Measurements from ENCODE around the gene PLA2G2A. TPM values are rescaled to one million over a fixed set of nuclear protein-coding genes. Genes with fewer than 3 reads are reported as not detected.
"Not testable (repeated sequence)": the region's sequence is repeated elsewhere in the genome, so short reads cannot be mapped to it uniquely, and the experiment has no call there.

The PLA2G2A gene
- total and polyA plus RNA-seq, 7 donors, result 72.3 to 1,282 (median 158) TPM

- 0 to 98% methylated on average over 1 of the region's 1 CpG for WGBS, 2 donors
- DNase-seq, result no peak
- Histone ChIP-seq H3K27ac (no peak overlapping the region), H3K4me1 (no peaks in the 10 kb centered on the region), H3K4me3 (no peak overlapping the region), H3K9me3 (peaks cover 0 to 22% (median 8%) of the 10 kb centered on the region in 4 donors), H3K27me3 (no peaks in the 10 kb centered on the region), H3K36me3 (no peaks in the 10 kb centered on the region)
- intact Hi-C loops (cut with DNase I), result no loop called here
- no peak for TF ChIP-seq EP300 (IDR thresholded peaks at IDR 0.05)
- no peak for TF ChIP-seq POLR2A (IDR thresholded peaks at IDR 0.05)
- TF ChIP-seq POLR2AphosphoS5 (IDR thresholded peaks at IDR 0.05), result no peak
- TF ChIP-seq, protein P1, sequence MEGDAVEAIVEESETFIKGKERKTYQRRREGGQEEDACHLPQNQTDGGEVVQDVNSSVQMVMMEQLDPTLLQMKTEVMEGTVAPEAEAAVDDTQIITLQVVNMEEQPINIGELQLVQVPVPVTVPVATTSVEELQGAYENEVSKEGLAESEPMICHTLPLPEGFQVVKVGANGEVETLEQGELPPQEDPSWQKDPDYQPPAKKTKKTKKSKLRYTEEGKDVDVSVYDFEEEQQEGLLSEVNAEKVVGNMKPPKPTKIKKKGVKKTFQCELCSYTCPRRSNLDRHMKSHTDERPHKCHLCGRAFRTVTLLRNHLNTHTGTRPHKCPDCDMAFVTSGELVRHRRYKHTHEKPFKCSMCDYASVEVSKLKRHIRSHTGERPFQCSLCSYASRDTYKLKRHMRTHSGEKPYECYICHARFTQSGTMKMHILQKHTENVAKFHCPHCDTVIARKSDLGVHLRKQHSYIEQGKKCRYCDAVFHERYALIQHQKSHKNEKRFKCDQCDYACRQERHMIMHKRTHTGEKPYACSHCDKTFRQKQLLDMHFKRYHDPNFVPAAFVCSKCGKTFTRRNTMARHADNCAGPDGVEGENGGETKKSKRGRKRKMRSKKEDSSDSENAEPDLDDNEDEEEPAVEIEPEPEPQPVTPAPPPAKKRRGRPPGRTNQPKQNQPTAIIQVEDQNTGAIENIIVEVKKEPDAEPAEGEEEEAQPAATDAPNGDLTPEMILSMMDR (IDR thresholded peaks at IDR 0.05), result no peak
These were observed 46.6 kb downstream of the PLA2G2A start for GRCh38 chr1:19932866-19933265.

- H3K4me1 ChIP-seq; DNase-seq; H3K36me3 ChIP-seq; H3K27ac ChIP-seq; intact Hi-C loops (cut with DNase I); H3K27me3 ChIP-seq; H3K4me3 ChIP-seq: not testable (repeated sequence)
- WGBS, 2 donors, result 76 to 82% methylated on average over 3 of the region's 3 CpGs
- H3K9me3 ChIP-seq, result peaks cover 0 to 13% (median 4%) of the 10 kb centered on the region in 4 donors
These were observed 52.3 kb downstream of the PLA2G2A start for GRCh38 chr1:19927130-19927421.

- Histone ChIP-seq H3K4me1 (no peaks in the 10 kb centered on the region), H3K9me3 (peaks cover 0 to 7% (median 2%) of the 10 kb centered on the region in 4 donors), H3K27ac (no peak overlapping the region), H3K27me3 (no peaks in the 10 kb centered on the region), H3K36me3 (no peaks in the 10 kb centered on the region), H3K4me3 (no peak overlapping the region)
- WGBS, 2 donors, result 68 to 70% methylated on average over 8 of the region's 8 CpGs
- intact Hi-C loops (cut with DNase I), result no loop called here
- DNase-seq, result no peak
- TF ChIP-seq, protein P1 (IDR thresholded peaks at IDR 0.05), result no peak
These were observed 52.9 kb downstream of the PLA2G2A start for GRCh38 chr1:19926296-19927129.

Other genes starting within 250 kb of the PLA2G2A start
- gene TMCO4, start 179.7 kb downstream of the PLA2G2A start, total RNA-seq, result 10 to 100 TPM; 16.3 to 24.2 (median 22.0) TPM
- 10 to 100 TPM; 16.4 to 25.1 (median 17.4) TPM for gene TMCO4, start 179.7 kb downstream of the PLA2G2A start, polyA plus RNA-seq
- not detected for gene RNF186, start 164.3 kb downstream of the PLA2G2A start, total RNA-seq
- gene RNF186, start 164.3 kb downstream of the PLA2G2A start, polyA plus RNA-seq, result 10 to 100 TPM; 13.8 to 34.3 (median 19.7) TPM
- 1 to 10 TPM; 5.4 to 9.2 (median 7.5) TPM for gene OTUD3, start 97.2 kb downstream of the PLA2G2A start, total RNA-seq
- 1 to 10 TPM in 2 of 3 donors, under 1 TPM in 1; 0.60 to 4.3 (median 1.2) TPM for gene OTUD3, start 97.2 kb downstream of the PLA2G2A start, polyA plus RNA-seq
- not detected for gene PLA2G2E, start 56.0 kb downstream of the PLA2G2A start, total RNA-seq
- gene PLA2G2E, start 56.0 kb downstream of the PLA2G2A start, polyA plus RNA-seq, result not detected
- gene PLA2G5, start 90.6 kb upstream of the PLA2G2A start, total RNA-seq, result 10 to 100 TPM; 18.6 to 45.4 (median 30.5) TPM
- gene PLA2G5, start 90.6 kb upstream of the PLA2G2A start, polyA plus RNA-seq, result 1 to 10 TPM in 2 of 3 donors, under 1 TPM in 1; 0.69 to 5.4 (median 2.4) TPM
- under 1 TPM in 1 of 4 donors, not detected in 3; 0.16 TPM for gene PLA2G2D, start 139.9 kb upstream of the PLA2G2A start, total RNA-seq
- 1 to 10 TPM in 1 of 3 donors, not detected in 2; 8.6 TPM for gene PLA2G2D, start 139.9 kb upstream of the PLA2G2A start, polyA plus RNA-seq
- gene PLA2G2F, start 159.7 kb upstream of the PLA2G2A start, total RNA-seq, result not detected
- under 1 TPM in 2 of 3 donors, not detected in 1; 0.60 to 0.80 TPM for gene PLA2G2F, start 159.7 kb upstream of the PLA2G2A start, polyA plus RNA-seq
- 10 to 100 TPM; 14.6 to 25.0 (median 23.1) TPM for gene UBXN10, start 206.5 kb upstream of the PLA2G2A start, total RNA-seq
- gene UBXN10, start 206.5 kb upstream of the PLA2G2A start, polyA plus RNA-seq, result 1 to 10 TPM; 2.9 to 7.8 (median 3.7) TPM
- gene PLA2G2C, start 206.9 kb upstream of the PLA2G2A start, total RNA-seq, result 1 to 10 TPM in 3 of 4 donors, under 1 TPM in 1; 0.82 to 5.5 (median 1.5) TPM
- under 1 TPM in 1 of 3 donors, not detected in 2; 0.09 TPM for gene PLA2G2C, start 206.9 kb upstream of the PLA2G2A start, polyA plus RNA-seq